ENCODE measurements around the gene SLC6A3. TPM values are rescaled to one million over a fixed set of nuclear protein-coding genes. Genes with fewer than 3 reads are reported as not detected.

The SLC6A3 gene
- total and polyA plus RNA-seq, 9 of the 15 experiments (the other 6 are each of a cell fraction or from before 2014, with no cell fraction given), result not detected

DNA sequence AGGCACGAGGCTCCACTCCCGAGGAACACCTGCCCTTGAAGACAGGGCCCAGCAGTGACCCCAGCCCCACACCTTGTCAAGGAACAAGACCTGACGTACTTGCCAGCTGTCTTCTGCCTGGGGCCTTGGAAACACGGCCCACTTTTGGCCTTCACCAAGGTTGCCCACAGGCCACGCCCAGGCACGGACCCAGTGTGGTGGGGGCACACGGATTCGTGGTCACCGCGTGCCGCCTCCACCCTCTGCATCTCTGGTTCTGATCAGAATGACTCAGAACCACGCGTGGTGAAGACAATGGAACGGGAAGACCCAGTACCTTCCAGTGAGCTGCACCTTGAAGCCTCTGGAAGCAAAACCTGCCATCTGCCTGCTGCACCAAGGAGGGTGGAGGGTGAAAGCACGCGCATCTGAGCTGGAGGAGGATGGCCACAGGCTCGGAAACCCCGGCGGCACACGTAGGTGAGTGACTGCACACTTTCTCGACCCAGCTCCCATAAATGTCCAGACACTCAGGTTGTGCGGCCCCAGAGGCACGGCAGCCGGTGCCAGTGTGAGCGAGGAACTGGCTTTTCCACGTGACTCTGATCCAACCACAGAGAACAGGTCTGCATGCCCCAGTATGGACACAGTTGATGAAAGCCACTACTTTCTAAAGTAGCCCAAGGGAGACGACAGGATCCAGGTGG, 42.0 kb upstream of the SLC6A3 start:
- WGBS (ENCODE audit: insufficient coverage, low coverage, missing lambda C conversion rate), result 55% methylated on average over 27 of the region's 27 CpGs
- ATAC-seq (no peak), DNase-seq (ENCODE audit: extremely low read depth in 1 of 4, low spot score in 3 of 4) (no peak), FAIRE-seq (no peak)
- no peaks in the 10 kb centered on the region for H3K79me2 ChIP-seq (ENCODE audit: control insufficient read depth, insufficient read depth, low read length)
- H2AFZ ChIP-seq (ENCODE audit: low read depth, low read length), result no peak overlapping the region
- TF ChIP-seq RHOXF2B (CRISPR knock-in tag; conservative IDR thresholded peaks at IDR 0.05) (no peak), SRSF3 (IDR thresholded peaks at IDR 0.05; ENCODE audit: insufficient read depth, low read length) (no peak), CTCF (IDR thresholded peaks at IDR 0.05 in 2 of 3, conservative IDR thresholded peaks at IDR 0.05 in 1 of 3; ENCODE audit: insufficient read depth in 2 of 3, low read depth in 1 of 3, low read length in 3 of 3) (no peak), SP2 (IDR thresholded peaks at IDR 0.05; ENCODE audit: extremely low read depth, low read depth, low read length, poor library complexity, severe bottlenecking) (no peak), MBD2 (IDR thresholded peaks at IDR 0.05; ENCODE audit: borderline replicate concordance, low read depth) (no peak), ZKSCAN1 (IDR thresholded peaks at IDR 0.05; ENCODE audit: low read depth, low read length) (no peak), PPARD (CRISPR knock-in tag; IDR thresholded peaks at IDR 0.05) (no peak), BRF1 (IDR thresholded peaks at IDR 0.05; ENCODE audit: borderline replicate concordance, extremely low read depth, insufficient read length) (no peak), HSF4 (CRISPR knock-in tag; IDR thresholded peaks at IDR 0.05; ENCODE audit: borderline replicate concordance) (no peak), ID3 (CRISPR knock-in tag; IDR thresholded peaks at IDR 0.05) (no peak), ID3 (tag; IDR thresholded peaks at IDR 0.05) (no peak), TCF3 (CRISPR knock-in tag; IDR thresholded peaks at IDR 0.05) (no peak), FOSL1 (tag; conservative IDR thresholded peaks at IDR 0.05) (no peak), NCOA4 (IDR thresholded peaks at IDR 0.05; ENCODE audit: partially characterized antibody) (no peak), STAG1 (CRISPR knock-in tag; IDR thresholded peaks at IDR 0.05; ENCODE audit: borderline replicate concordance) (no peak)
- TF ChIP-seq, protein P1, sequence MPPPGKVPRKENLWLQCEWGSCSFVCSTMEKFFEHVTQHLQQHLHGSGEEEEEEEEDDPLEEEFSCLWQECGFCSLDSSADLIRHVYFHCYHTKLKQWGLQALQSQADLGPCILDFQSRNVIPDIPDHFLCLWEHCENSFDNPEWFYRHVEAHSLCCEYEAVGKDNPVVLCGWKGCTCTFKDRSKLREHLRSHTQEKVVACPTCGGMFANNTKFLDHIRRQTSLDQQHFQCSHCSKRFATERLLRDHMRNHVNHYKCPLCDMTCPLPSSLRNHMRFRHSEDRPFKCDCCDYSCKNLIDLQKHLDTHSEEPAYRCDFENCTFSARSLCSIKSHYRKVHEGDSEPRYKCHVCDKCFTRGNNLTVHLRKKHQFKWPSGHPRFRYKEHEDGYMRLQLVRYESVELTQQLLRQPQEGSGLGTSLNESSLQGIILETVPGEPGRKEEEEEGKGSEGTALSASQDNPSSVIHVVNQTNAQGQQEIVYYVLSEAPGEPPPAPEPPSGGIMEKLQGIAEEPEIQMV (tag; conservative IDR thresholded peaks at IDR 0.05; ENCODE audit: low read depth), result no peak
- intact Hi-C loops (cut with micrococcal nuclease), result no loop called here
- peaks cover 7% of the 10 kb centered on the region; the same call in 1 of the 2 replicates for H4K20me1 ChIP-seq (replicated peaks; ENCODE audit: control insufficient read depth, insufficient read depth, low read length)
- POLR2A ChIA-PET, result no interaction called here
- H3K9ac ChIP-seq (ENCODE audit: insufficient read depth in 1 of 2, low read depth in 2 of 2, low read length in 2 of 2), result peak overlapping the region in 1 of 2 experiments; percentile 21; a peak in 1 of 4 replicates
- H3K4me1 ChIP-seq (replicated peaks in 1 of 2; ENCODE audit: control insufficient read depth in 2 of 2, insufficient read depth in 2 of 2, low read length in 2 of 2), result peaks cover 0 to 7% of the 10 kb centered on the region in 2 experiments; a peak in 1 of 5 replicates
- no peaks in the 10 kb centered on the region for H3K27me3 ChIP-seq (ENCODE audit: control insufficient read depth in 2 of 2, insufficient read depth in 2 of 2, low read length in 2 of 2)
- no peak overlapping the region for H3K4me2 ChIP-seq (ENCODE audit: insufficient read depth, low read length)
- H3K9me3 ChIP-seq (replicated peaks; ENCODE audit: control insufficient read depth, insufficient read depth, low read depth, low read length), result no peaks in the 10 kb centered on the region
- peaks cover 11% of the 10 kb centered on the region; the same call in 1 of the 3 replicates for H3K36me3 ChIP-seq (ENCODE audit: control insufficient read depth, insufficient read depth, low read length)
- no peak overlapping the region for H3K27ac ChIP-seq (ENCODE audit: extremely low read depth, low read depth, low read length)
- in situ Hi-C loops (cut with MboI), result loop anchor here (5.0 kb wide), 1 partner anchor 155 kb away; no protein-coding TSS in a partner anchor
- no peaks in the 10 kb centered on the region for H3K9me1 ChIP-seq (ENCODE audit: control insufficient read depth, insufficient read depth, low read length)
- CTCF ChIA-PET (ENCODE audit: low intra/inter-chr PET ratio), result no interaction called here
- BruUV-seq (replicated peaks), result no TSS peak
- H3K4me3 ChIP-seq, result no peak overlapping the region
